Measurements from ENCODE around the gene ZNF683.

The ZNF683 gene

DNA sequence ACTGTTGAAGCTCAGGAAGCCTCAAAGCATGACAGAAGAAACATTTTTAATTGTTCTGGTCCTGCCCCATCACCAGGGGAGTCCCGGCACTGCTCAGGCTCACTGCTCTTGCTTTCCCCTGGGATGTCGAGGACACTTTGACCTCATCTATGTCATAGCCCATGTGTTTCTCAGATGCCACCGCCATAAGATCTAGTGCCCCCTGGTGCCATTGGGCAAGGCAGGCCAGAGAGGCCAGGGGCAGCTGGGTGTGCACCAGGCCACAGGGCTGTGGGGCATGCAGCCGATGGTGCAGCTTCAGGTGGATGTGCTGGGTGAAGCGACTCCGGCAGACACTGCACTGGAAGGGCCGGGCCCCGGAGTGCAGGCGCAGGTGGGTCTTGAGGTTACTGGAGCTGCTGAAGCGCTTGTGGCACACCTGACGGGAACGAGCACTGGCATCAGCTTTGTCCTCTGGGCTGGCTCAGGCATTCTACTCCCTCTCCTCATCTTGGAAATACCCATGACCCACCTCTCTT, 10.9 kb downstream of the ZNF683 start:
- H3K27ac ChIP-seq = no peak overlapping the region
- TF ChIP-seq, protein P1, sequence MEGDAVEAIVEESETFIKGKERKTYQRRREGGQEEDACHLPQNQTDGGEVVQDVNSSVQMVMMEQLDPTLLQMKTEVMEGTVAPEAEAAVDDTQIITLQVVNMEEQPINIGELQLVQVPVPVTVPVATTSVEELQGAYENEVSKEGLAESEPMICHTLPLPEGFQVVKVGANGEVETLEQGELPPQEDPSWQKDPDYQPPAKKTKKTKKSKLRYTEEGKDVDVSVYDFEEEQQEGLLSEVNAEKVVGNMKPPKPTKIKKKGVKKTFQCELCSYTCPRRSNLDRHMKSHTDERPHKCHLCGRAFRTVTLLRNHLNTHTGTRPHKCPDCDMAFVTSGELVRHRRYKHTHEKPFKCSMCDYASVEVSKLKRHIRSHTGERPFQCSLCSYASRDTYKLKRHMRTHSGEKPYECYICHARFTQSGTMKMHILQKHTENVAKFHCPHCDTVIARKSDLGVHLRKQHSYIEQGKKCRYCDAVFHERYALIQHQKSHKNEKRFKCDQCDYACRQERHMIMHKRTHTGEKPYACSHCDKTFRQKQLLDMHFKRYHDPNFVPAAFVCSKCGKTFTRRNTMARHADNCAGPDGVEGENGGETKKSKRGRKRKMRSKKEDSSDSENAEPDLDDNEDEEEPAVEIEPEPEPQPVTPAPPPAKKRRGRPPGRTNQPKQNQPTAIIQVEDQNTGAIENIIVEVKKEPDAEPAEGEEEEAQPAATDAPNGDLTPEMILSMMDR (conservative IDR thresholded peaks at IDR 0.05) = no peak

DNA sequence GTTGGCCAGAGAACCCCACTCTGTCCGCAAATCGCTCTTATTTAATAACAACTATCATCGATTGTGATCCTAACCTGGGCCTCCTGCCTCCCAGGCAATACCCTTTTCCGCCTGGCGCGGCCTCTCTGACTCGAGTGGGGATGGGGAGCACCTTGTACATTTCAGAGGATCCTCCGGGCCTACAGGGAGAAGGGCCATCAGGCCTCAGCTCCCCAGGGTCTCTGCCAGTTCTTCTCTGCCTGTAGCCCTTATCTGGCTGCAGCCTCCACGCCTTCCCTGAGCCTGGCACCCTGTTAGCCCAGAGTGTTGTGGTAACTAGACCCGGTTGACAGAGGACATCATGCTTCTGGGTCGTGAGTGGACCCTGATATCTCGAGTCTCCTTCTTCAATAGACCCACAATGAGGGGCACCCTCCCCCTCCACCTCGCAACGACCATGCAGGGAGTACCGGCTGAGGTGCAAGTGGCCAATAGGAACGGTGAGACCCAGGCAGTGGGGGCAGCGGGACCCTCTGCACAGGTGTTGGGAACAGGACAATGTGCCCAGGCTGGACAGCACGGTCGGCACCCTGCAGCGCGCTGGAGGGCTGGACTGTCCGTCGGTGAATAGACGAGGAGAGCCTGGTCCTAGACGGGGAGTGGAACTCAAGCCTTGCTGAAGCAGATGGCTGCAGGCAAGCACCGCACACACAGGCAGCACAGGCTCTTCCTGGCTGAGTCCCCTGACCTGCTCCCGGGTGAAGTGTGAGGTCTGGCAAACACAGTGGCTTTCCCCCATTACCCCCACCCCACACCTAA, 11.5 kb downstream of the ZNF683 start:
- TF ChIP-seq, protein P1 (conservative IDR thresholded peaks at IDR 0.05) = no peak
- H3K27ac ChIP-seq = no peak overlapping the region

DNA sequence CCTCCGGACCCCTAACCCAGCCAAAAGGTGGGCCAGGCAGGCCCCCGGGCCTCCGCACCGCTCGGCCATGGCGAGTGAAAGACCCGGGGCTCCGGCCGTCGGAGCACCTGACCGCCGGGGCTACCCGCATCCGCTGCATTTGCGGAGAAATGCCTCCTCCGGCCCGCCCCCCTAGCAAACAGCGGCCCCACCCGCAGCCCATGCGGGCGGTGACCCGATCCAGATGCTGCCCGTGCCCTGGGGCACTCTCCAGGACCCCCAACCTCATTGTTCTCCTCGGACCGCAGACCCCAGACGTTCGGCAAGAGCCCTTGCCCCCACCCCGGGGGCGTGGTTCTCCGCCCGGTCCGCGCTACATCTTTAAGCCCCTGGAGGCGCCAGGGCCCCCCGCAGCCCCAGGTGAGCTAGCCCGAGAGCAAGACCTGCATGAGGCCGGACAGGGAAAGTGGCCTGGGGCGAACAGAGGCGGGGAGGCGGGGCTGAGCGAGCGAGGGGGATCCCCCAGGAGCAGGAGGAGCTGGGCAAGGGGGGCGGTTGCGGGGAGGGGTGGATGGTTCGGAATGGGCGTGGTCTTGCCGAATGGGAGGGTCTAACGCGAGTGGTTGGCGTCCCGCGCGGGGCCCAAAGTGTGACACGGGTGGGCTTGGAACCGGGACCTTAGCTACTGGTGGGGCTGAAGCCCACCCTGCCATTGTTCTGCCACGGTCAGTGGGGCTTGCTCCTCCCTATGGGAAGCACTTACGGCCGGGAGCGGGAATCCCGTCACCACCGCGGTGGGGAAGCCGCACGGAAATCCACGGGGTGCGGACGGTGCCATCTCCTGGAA, 12.4 kb downstream of the ZNF683 start:
- H3K27ac ChIP-seq = no peak overlapping the region
- TF ChIP-seq, protein P1 (conservative IDR thresholded peaks at IDR 0.05) = no peak

DNA sequence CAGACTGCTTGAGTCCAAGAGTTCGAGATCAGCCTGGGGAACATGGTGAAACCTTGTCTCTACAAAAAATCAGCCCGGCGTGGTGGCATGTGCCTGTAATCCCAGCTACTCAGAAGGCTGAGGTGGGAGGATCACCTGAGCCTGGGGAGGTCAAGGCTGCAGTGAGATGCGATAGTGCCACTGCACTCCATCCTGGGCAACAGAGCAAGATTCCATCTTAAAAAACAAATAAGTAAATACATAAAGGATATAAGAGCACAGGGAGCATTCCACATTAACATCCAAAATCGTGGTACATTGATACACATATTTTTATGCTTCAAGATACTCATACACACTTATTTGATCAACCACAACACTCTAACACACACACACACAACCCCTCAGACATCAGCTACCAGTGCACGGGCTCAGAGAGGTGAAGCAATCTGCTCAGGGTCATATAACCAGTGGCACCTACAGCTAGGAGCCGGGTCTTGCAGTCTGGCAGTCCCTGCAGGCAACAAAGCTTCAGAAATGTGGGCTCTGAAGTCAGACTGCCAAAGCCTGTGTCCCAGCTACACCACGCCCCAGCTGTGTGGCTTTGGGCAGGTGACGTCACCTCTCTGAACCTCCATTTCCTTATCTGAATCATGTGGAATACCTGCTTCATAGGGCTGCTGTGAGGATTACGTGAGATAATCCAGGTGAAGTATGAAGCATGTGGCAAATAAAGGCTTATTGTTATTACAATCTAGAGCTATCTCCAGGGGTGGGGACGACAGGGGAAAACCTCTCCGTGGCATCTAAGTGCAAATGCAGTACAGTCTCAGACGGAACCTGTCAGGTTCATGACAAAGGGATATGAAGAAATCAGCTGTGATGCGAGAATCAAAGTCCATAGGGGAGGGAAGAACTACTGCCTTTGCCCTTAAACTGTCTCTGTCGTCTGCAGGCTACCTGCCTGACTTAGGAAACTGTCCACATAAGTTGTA, 13.9 kb downstream of the ZNF683 start:
- TF ChIP-seq, protein P1 (conservative IDR thresholded peaks at IDR 0.05) = no peak
- H3K27ac ChIP-seq = no peak overlapping the region

DNA sequence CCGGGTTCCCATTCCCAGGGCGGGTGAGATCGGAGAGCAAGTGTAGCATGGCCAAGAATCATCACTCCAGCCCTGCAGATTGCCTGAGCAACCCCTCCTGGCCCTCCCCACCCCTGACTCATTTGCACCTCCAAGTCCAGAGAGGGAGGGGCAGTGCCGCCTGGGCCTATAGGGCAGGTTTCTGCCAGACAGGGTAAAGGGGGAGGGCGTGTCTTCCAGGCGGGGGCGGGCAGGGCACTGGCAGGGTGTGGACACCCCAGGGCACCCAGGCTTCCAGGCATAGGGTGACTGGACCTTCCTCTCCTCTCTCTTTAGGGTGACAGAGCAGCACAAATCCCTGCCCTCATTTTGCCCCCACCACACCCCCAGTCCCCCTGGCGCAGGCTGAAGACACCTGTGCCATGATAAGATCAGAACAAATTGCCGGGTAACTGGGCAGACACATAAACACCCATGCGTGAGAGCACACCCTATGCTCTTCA, 15.4 kb downstream of the ZNF683 start:
- TF ChIP-seq, protein P1 (conservative IDR thresholded peaks at IDR 0.05) = no peak
- no peak overlapping the region for H3K27ac ChIP-seq

DNA sequence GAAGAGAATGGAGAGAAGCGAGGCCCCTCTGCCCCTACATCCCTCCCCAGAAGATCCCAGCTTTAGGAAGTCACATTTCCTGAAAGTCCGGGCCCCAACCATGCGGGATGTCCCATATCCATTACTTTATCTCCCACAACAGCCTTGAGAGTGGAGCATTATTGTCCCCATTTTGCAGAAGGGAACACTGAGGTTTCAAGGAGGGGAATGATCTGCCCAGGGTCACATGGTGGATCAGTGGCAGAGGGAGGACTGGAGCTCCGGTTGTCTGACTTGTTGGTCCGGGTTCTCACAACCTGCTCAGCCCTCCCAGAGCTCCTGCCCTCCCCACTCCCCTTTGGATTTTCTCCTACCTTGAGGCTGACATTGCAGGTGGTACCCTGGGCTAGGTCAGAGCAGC, 16.4 kb downstream of the ZNF683 start:
- TF ChIP-seq, protein P1 (conservative IDR thresholded peaks at IDR 0.05) = no peak
- H3K27ac ChIP-seq = no peak overlapping the region
